ENCODE data around the gene PRPF6. TPM values are rescaled to one million over a fixed set of nuclear protein-coding genes. Genes with fewer than 3 reads are reported as not detected.

PRPF6 gene
- total and polyA plus RNA-seq, 2 of the 13 experiments (the other 11 are each of a cell fraction or from before 2014, with no cell fraction given), result 63.7 to 101 TPM

GRCh38 chr20:64056639-64056888 lies 75.6 kb downstream of the PRPF6 start (continued):
- no peak for TF ChIP-seq DBP (CRISPR knock-in tag; IDR thresholded peaks at IDR 0.05; ENCODE audit: not compliant biosample characterization)
- TF ChIP-seq KDM5B (CRISPR knock-in tag; IDR thresholded peaks at IDR 0.05; ENCODE audit: borderline replicate concordance), result no peak
- TF ChIP-seq ISL2 (CRISPR knock-in tag; IDR thresholded peaks at IDR 0.05), result no peak; the same call in 1 of the 2 replicates
- TF ChIP-seq ZNF713 (CRISPR knock-in tag; IDR thresholded peaks at IDR 0.05), result no peak
- no peak for TF ChIP-seq HDAC6 (IDR thresholded peaks at IDR 0.05; ENCODE audit: low read depth, low read length)
- TF ChIP-seq RBAK (CRISPR knock-in tag; IDR thresholded peaks at IDR 0.05), result no peak
- TF ChIP-seq ZNF20 (CRISPR knock-in tag; IDR thresholded peaks at IDR 0.05), result no peak
- TF ChIP-seq ZNF558 (CRISPR knock-in tag; IDR thresholded peaks at IDR 0.05; ENCODE audit: borderline replicate concordance), result no peak; the same call in 1 of the 2 replicates
- no peak for TF ChIP-seq ARHGAP35 (CRISPR knock-in tag; IDR thresholded peaks at IDR 0.05; ENCODE audit: borderline replicate concordance)
- TF ChIP-seq CSRNP1 (CRISPR knock-in tag; IDR thresholded peaks at IDR 0.05), result no peak; the same call in 1 of the 2 replicates
- TF ChIP-seq ZNF792 (CRISPR knock-in tag; IDR thresholded peaks at IDR 0.05), result no peak
- TF ChIP-seq ZNF709 (CRISPR knock-in tag; IDR thresholded peaks at IDR 0.05), result no peak
- no peak for TF ChIP-seq MIER3 (CRISPR knock-in tag; IDR thresholded peaks at IDR 0.05; ENCODE audit: borderline replicate concordance)
- TF ChIP-seq ZSCAN25 (CRISPR knock-in tag; IDR thresholded peaks at IDR 0.05), result no peak
- TF ChIP-seq NFIB (CRISPR knock-in tag; IDR thresholded peaks at IDR 0.05; ENCODE audit: borderline replicate concordance), result no peak
- no peak for TF ChIP-seq ZNF652 (CRISPR knock-in tag; IDR thresholded peaks at IDR 0.05; ENCODE audit: borderline replicate concordance, low read depth)
- peak; percentile 74; the same call in 1 of the 2 replicates for TF ChIP-seq MED1 (CRISPR knock-in tag; IDR thresholded peaks at IDR 0.05)
- no peak for TF ChIP-seq ZNF30 (CRISPR knock-in tag; IDR thresholded peaks at IDR 0.05)
- TF ChIP-seq SMYD3 (CRISPR knock-in tag; IDR thresholded peaks at IDR 0.05), result no peak
- no peak for TF ChIP-seq KMT2A (CRISPR knock-in tag; IDR thresholded peaks at IDR 0.05)
- TF ChIP-seq KLF6 (CRISPR knock-in tag; IDR thresholded peaks at IDR 0.05), result no peak
- no peak for TF ChIP-seq GABPB1 (CRISPR knock-in tag; IDR thresholded peaks at IDR 0.05)
- no peak for TF ChIP-seq CERS6 (CRISPR knock-in tag; IDR thresholded peaks at IDR 0.05)
- TF ChIP-seq MAFF (IDR thresholded peaks at IDR 0.05; ENCODE audit: low read depth, low read length), result no peak
- TF ChIP-seq RAD51 (IDR thresholded peaks at IDR 0.05; ENCODE audit: borderline replicate concordance), result no peak
- no peak for TF ChIP-seq ZNF800 (CRISPR knock-in tag; IDR thresholded peaks at IDR 0.05)
- TF ChIP-seq ZNF615 (CRISPR knock-in tag; IDR thresholded peaks at IDR 0.05; ENCODE audit: borderline replicate concordance), result no peak
- TF ChIP-seq ZMYM4 (CRISPR knock-in tag; IDR thresholded peaks at IDR 0.05), result no peak
- TF ChIP-seq ZNF143 (CRISPR knock-in tag; IDR thresholded peaks at IDR 0.05), result no peak
- TF ChIP-seq HOXD1 (CRISPR knock-in tag; IDR thresholded peaks at IDR 0.05), result peak; percentile 21; the same call in 1 of the 2 replicates

Data from HepG2 (cell line).